ENCODE measurements around the gene GLDN. TPM values are rescaled to one million over a fixed set of nuclear protein-coding genes. Genes with fewer than 3 reads are reported as not detected.

The GLDN gene
- total and polyA plus RNA-seq, 2 of the 8 experiments (the other 6 are each of a cell fraction or from before 2014, with no cell fraction given), result 0.24 to 0.50 TPM

- no peak overlapping the region for H3K23ac ChIP-seq (ENCODE audit: insufficient read length)
- H3K79me2 ChIP-seq (ENCODE audit: control insufficient read depth in 1 of 2, insufficient read depth in 2 of 2, low read length in 2 of 2), result no peaks in the 10 kb centered on the region
- no peak overlapping the region for H3K4ac ChIP-seq (replicated peaks; ENCODE audit: insufficient read length, low read depth, low read length)
- H3K23me2 ChIP-seq (ENCODE audit: low read depth, low read length), result no peaks in the 10 kb centered on the region
- H2AFZ ChIP-seq (ENCODE audit: low read length), result no peak overlapping the region
- H2BK15ac ChIP-seq (ENCODE audit: low read length), result no peak overlapping the region
- no peak overlapping the region for H2BK12ac ChIP-seq (ENCODE audit: low read depth, low read length)
- no peak overlapping the region for H4K8ac ChIP-seq (ENCODE audit: extremely low read depth, insufficient read depth, low read length)
- no peak for DNase-seq (ENCODE audit: low read depth in 1 of 2, low spot score in 2 of 2)
- no peak overlapping the region for H2AK5ac ChIP-seq (ENCODE audit: low read depth, low read length)
- no peak overlapping the region for H4K91ac ChIP-seq (replicated peaks; ENCODE audit: insufficient read length, low read length)
- TF ChIP-seq TBP (IDR thresholded peaks at IDR 0.05; ENCODE audit: low read depth, low read length) (no peak), KDM5A (IDR thresholded peaks at IDR 0.05; ENCODE audit: low read length) (no peak), FOSL1 (IDR thresholded peaks at IDR 0.05; ENCODE audit: insufficient read depth, low read depth, low read length) (no peak), SUZ12 (IDR thresholded peaks at IDR 0.05; ENCODE audit: low read length) (no peak), TAF7 (optimal IDR thresholded peaks at IDR 0.05; ENCODE audit: borderline replicate concordance, low read depth, low read length) (no peak), POLR2A (IDR thresholded peaks at IDR 0.05; ENCODE audit: control extremely low read depth in 1 of 2, low read depth in 2 of 2, low read length in 2 of 2) (no peak), GABPA (IDR thresholded peaks at IDR 0.05; ENCODE audit: borderline replicate concordance, insufficient read depth, low read length) (no peak), NRF1 (IDR thresholded peaks at IDR 0.05; ENCODE audit: low read depth, low read length) (no peak), BCL11A (IDR thresholded peaks at IDR 0.05; ENCODE audit: low read depth in 2 of 2, low read length in 2 of 2) (no peak), SRF (IDR thresholded peaks at IDR 0.05; ENCODE audit: low read depth, low read length) (no peak), SIRT6 (IDR thresholded peaks at IDR 0.05; ENCODE audit: low read length) (no peak), RNF2 (IDR thresholded peaks at IDR 0.05; ENCODE audit: borderline replicate concordance, low read depth, low read length, missing control alignments, poor library complexity, severe bottlenecking) (no peak), HDAC2 (IDR thresholded peaks at IDR 0.05; ENCODE audit: borderline replicate concordance in 1 of 2, low read depth in 2 of 2, low read length in 2 of 2) (no peak)
- TF ChIP-seq, protein P1, sequence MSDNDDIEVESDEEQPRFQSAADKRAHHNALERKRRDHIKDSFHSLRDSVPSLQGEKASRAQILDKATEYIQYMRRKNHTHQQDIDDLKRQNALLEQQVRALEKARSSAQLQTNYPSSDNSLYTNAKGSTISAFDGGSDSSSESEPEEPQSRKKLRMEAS (IDR thresholded peaks at IDR 0.05), result no peak
- no peaks in the 10 kb centered on the region for H3K79me1 ChIP-seq (ENCODE audit: low read depth, low read length)
- no peak overlapping the region for H2BK5ac ChIP-seq (ENCODE audit: low read depth, low read length)
- no peak overlapping the region for H2BK20ac ChIP-seq (ENCODE audit: low read length)
- no peak overlapping the region for H3K4me2 ChIP-seq (ENCODE audit: insufficient read depth in 1 of 2, low read depth in 2 of 2, low read length in 2 of 2)
- H3K9ac ChIP-seq (replicated peaks in 1 of 4; ENCODE audit: extremely low read depth in 1 of 4, low read depth in 3 of 4, low read length in 3 of 4), result no peak overlapping the region
- no peak overlapping the region for H3K14ac ChIP-seq (ENCODE audit: insufficient read length)
- H3K27ac ChIP-seq (ENCODE audit: low read depth, low read length), result no peak overlapping the region
- H3K27me3 ChIP-seq (replicated peaks in 1 of 4; ENCODE audit: control insufficient read depth in 3 of 4, extremely low read depth in 1 of 4, insufficient read depth in 3 of 4, low read length in 3 of 4), result no peaks in the 10 kb centered on the region; a peak in 1 of 7 replicates
- WGBS, 2 experiments (ENCODE audit: extremely low coverage in 1 of 2, insufficient coverage in 1 of 2, insufficient read length in 1 of 2, insufficient replicate concordance in 2 of 2, low coverage in 1 of 2, low lambda C conversion rate in 2 of 2, missing lambda C conversion rate in 1 of 2), result 87% methylated on average over 5 of the region's 5 CpGs; no CpG with 5 or more reads in 1 of the 2 experiments
- no peak overlapping the region for H2BK120ac ChIP-seq (replicated peaks; ENCODE audit: low read depth, low read length)
- POLR2A ChIA-PET (ENCODE audit: partially characterized antibody), result no interaction called here
- H3K18ac ChIP-seq (ENCODE audit: extremely low read depth, low read length), result no peak overlapping the region
- no peak overlapping the region for H3K56ac ChIP-seq (replicated peaks; ENCODE audit: insufficient read length, low read depth, low read length)
- H3K4me3 ChIP-seq (ENCODE audit: extremely low read depth in 1 of 4, insufficient read depth in 2 of 4, low read depth in 3 of 4, low read length in 4 of 4), result no peak overlapping the region
- no peaks in the 10 kb centered on the region for H3K36me3 ChIP-seq (ENCODE audit: control insufficient read depth in 2 of 4, insufficient read depth in 4 of 4, low read length in 3 of 4)
- no peaks in the 10 kb centered on the region for H3K4me1 ChIP-seq (replicated peaks in 1 of 4; ENCODE audit: control insufficient read depth in 3 of 4, insufficient read depth in 4 of 4, low read length in 3 of 4)
- no peak for FAIRE-seq
- H4K5ac ChIP-seq (ENCODE audit: insufficient read length, low read depth, low read length), result no peak overlapping the region
- no peaks in the 10 kb centered on the region for H3K9me3 ChIP-seq (ENCODE audit: insufficient read depth in 2 of 2, low read depth in 1 of 2, low read length in 1 of 2)
- H4K20me1 ChIP-seq (replicated peaks in 1 of 2; ENCODE audit: control insufficient read depth in 1 of 2, insufficient read depth in 2 of 2, low read length in 2 of 2), result no peaks in the 10 kb centered on the region
- CTCF ChIA-PET (ENCODE audit: partially characterized antibody), result interaction anchor here (0.8 to 1.3 kb wide), 3 partner anchors 45 to 71 kb away, joined by 3 to 5 read pairs (median 4); no protein-coding TSS in a partner anchor
These were observed 10.3 kb upstream of the GLDN start for GRCh38 chr15:51331141-51331540.
